ENCODE data around the gene FAM174B. TPM values are rescaled to one million over a fixed set of nuclear protein-coding genes. Genes with fewer than 3 reads are reported as not detected.
A peak's percentile ranks its signal among the peaks of the same experiment; 100 is the strongest.

FAM174B gene
- total and polyA plus RNA-seq, 5 donors from 2014 or later, result 4.1 to 15.1 (median 11.3) TPM

DNA sequence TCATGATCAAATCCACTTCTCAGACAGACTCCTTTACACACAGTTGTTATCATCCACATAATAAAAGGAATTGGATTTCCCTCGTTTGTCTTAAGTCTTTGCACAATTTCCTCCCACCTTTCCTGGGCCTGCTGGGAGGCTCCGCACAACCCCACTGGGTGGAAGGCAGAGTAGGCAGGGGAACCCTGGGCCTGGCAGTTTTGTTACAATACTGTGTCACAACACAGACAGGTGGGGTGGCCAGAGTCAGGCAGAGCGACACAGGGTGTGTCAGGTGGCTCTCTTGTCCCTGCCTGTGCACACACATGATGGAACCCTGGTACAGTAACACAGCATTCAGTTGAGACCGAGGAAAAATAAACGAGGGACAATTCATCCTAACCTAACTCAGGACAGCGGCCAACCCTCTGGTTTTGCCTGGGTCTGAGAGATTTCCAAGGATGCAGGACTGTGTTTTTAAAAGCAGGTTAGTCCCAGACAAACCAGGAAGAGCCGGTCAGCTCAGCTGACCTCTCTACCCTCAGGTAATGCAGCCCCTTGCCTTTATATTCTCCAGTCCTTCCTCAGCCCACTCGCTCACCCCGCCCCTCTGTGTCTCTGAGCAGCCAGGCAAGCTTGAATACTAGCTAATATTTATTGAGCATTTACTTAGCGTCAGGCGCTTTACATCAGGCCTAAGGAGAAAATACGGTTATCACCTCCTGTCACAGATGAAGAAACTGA, 8.8 kb upstream of the FAM174B start:
- Histone ChIP-seq H3K36me3 (ENCODE audit: control insufficient read depth, insufficient read depth, low read length) (no peaks in the 10 kb centered on the region), H3K4me1 (ENCODE audit: control insufficient read depth, insufficient read depth, low read length, poor library complexity, severe bottlenecking) (no peaks in the 10 kb centered on the region), H3K9me3 (ENCODE audit: control insufficient read depth in 2 of 2, low read length in 2 of 2) (no peaks in the 10 kb centered on the region), H3K27ac (ENCODE audit: insufficient read depth, low read length, poor library complexity, severe bottlenecking) (no peak overlapping the region), H3K4me3 (ENCODE audit: low read depth, low read length) (no peak overlapping the region), H3K27me3 (ENCODE audit: control insufficient read depth, insufficient read depth, low read length) (peaks cover 3% of the 10 kb centered on the region)
- no peak for ATAC-seq (ENCODE audit: low read depth in 2 of 2)
- Mint-ChIP-seq H3K4me1 (no peaks in the 10 kb centered on the region), H3K27ac (no peak overlapping the region), H3K27me3 (peaks cover 13% of the 10 kb centered on the region), H3K4me3 (no peak overlapping the region), H3K9me3 (peaks cover 0 to 2% (median 0%) of the 10 kb centered on the region in 7 donors), H3K36me3 (no peaks in the 10 kb centered on the region)
- DNase-seq, result no peak

DNA sequence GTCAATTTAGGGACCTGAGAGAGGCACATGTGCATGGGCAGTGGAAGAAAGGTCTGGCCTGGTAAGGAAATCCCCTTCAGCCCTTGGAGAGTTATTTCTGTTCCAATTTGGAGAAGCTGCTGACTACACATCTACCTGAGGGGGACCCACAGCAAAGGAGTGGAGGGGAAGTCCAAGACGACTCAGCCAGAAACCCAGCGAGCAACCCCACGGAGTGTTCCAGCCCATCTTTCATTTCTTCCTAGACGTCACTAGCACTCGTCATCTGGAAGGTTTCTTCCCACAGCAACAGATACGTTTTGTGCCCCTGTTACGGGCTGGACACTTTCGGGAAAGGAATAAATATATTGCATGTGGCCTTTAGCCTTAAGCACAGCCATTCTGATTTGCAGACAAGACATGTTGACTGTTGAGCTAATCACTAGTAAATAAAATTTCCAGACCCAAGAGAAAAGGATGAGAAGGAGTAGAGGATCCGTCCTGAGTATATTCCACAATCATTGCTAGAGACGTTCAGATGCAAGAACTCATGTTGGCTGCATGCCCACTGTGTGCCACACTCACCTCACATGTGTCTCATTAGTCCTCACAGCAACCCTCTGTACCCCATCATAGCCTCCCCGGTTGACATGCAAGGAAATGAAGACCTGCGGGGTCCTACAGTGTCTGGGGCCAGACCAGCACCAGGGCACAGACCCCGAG, 7.8 kb upstream of the FAM174B start:
- peaks cover 13% of the 10 kb centered on the region for H3K27me3 Mint-ChIP-seq
- H3K27me3 ChIP-seq (ENCODE audit: control insufficient read depth, insufficient read depth, low read length), result peaks cover 3% of the 10 kb centered on the region
- ATAC-seq (ENCODE audit: low read depth in 2 of 2), result no peak
- H3K36me3 ChIP-seq (ENCODE audit: control insufficient read depth, insufficient read depth, low read length), result no peaks in the 10 kb centered on the region
- H3K9me3 Mint-ChIP-seq, result peaks cover 0 to 2% (median 0%) of the 10 kb centered on the region in 7 donors
- no peak overlapping the region for H3K4me3 ChIP-seq (ENCODE audit: low read depth, low read length)
- no peaks in the 10 kb centered on the region for H3K9me3 ChIP-seq (ENCODE audit: control insufficient read depth in 2 of 2, low read length in 2 of 2)
- no peaks in the 10 kb centered on the region for H3K4me1 Mint-ChIP-seq
- H3K4me3 Mint-ChIP-seq, result no peak overlapping the region
- DNase-seq, result no peak
- no peaks in the 10 kb centered on the region for H3K36me3 Mint-ChIP-seq
- no peak overlapping the region for H3K27ac Mint-ChIP-seq
- no peak overlapping the region for H3K27ac ChIP-seq (ENCODE audit: insufficient read depth, low read length, poor library complexity, severe bottlenecking)
- no peaks in the 10 kb centered on the region for H3K4me1 ChIP-seq (ENCODE audit: control insufficient read depth, insufficient read depth, low read length, poor library complexity, severe bottlenecking)

DNA sequence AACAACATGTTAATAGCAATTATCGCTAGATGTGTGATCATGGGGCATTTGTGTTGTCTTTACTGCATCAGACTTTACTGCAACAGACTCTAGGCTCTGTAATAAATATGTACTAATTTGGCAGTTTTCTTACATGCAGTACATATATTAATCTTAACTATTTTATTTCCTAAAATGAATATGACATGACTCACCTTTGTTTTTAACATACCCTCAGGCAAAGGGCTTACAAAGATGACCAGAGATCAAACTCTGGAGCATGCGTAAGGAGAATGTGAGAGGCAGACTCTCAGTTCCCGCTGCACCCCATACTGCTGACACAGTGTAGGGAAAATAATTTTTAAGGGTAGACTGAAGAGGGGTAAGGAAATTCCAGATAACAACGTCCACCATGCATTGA, 7.2 kb upstream of the FAM174B start:
- no peaks in the 10 kb centered on the region for H3K36me3 Mint-ChIP-seq
- DNase-seq (no peak), ATAC-seq (ENCODE audit: low read depth in 2 of 2) (no peak)
- Histone ChIP-seq H3K9me3 (ENCODE audit: control insufficient read depth in 2 of 2, low read length in 2 of 2) (no peaks in the 10 kb centered on the region), H3K27me3 (ENCODE audit: control insufficient read depth, insufficient read depth, low read length) (peaks cover 3% of the 10 kb centered on the region), H3K27ac (ENCODE audit: insufficient read depth, low read length, poor library complexity, severe bottlenecking) (no peak overlapping the region), H3K4me1 (ENCODE audit: control insufficient read depth, insufficient read depth, low read length, poor library complexity, severe bottlenecking) (no peaks in the 10 kb centered on the region), H3K4me3 (ENCODE audit: low read depth, low read length) (no peak overlapping the region), H3K36me3 (ENCODE audit: control insufficient read depth, insufficient read depth, low read length) (no peaks in the 10 kb centered on the region)
- peak overlapping the region in 1 of 3 donors; percentile 9 for H3K27ac Mint-ChIP-seq
- peaks cover 18% of the 10 kb centered on the region for H3K27me3 Mint-ChIP-seq
- no peak overlapping the region for H3K4me3 Mint-ChIP-seq
- H3K4me1 Mint-ChIP-seq, result no peaks in the 10 kb centered on the region
- peaks cover 0 to 2% (median 0%) of the 10 kb centered on the region in 7 donors for H3K9me3 Mint-ChIP-seq

DNA sequence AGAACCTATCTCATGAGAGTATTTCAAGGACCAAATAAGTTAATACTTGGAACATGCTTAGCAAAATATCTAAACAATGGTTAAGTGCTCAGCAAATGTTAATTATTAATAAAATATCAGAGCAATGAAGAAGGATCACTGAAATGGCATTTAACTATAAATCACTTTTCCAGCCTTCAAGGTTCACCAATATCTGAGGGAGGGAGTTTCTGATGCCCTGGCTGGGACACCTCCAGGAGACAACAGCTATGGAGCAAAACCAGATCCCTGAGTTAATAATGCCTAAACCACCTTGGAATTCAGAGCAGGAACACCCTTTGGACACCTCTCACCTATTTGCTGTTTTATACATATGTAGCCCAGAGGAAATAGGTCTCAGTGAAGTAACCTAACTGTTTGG, 6.4 kb upstream of the FAM174B start:
- Histone ChIP-seq H3K27me3 (ENCODE audit: control insufficient read depth, insufficient read depth, low read length) (peaks cover 9% of the 10 kb centered on the region), H3K4me3 (ENCODE audit: low read depth, low read length) (no peak overlapping the region), H3K27ac (ENCODE audit: insufficient read depth, low read length, poor library complexity, severe bottlenecking) (no peak overlapping the region), H3K9me3 (ENCODE audit: control insufficient read depth in 2 of 2, low read length in 2 of 2) (no peaks in the 10 kb centered on the region), H3K36me3 (ENCODE audit: control insufficient read depth, insufficient read depth, low read length) (no peaks in the 10 kb centered on the region), H3K4me1 (ENCODE audit: control insufficient read depth, insufficient read depth, low read length, poor library complexity, severe bottlenecking) (no peaks in the 10 kb centered on the region)
- Mint-ChIP-seq H3K27ac (no peak overlapping the region), H3K4me1 (no peaks in the 10 kb centered on the region), H3K36me3 (no peaks in the 10 kb centered on the region), H3K27me3 (peaks cover 25% of the 10 kb centered on the region), H3K9me3 (peaks cover 0 to 2% (median 0%) of the 10 kb centered on the region in 7 donors), H3K4me3 (no peak overlapping the region)
- ATAC-seq (ENCODE audit: low read depth in 2 of 2) (no peak), DNase-seq (no peak)

DNA sequence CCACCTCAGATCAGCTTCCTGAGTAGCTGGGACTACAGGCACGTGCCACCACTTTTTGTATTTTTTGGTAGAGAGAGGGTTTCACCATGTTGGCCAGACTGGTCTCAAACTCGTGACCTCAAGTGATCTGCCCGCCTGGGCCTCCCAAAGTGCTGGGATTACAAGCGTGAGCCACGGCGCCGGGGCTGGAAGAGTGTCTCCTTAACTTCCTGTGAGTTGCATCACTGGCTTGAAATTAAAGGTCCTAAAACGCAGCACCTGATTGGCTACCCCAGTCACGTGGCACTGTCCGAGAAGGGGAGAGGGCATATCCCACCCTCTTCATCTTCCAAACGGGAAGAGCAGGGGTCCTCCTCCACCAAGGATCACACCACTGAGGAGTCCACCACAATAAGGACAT, 5.5 kb upstream of the FAM174B start:
- Histone ChIP-seq H3K9me3 (ENCODE audit: control insufficient read depth in 2 of 2, low read length in 2 of 2) (no peaks in the 10 kb centered on the region), H3K4me3 (ENCODE audit: low read depth, low read length) (no peak overlapping the region), H3K27ac (ENCODE audit: insufficient read depth, low read length, poor library complexity, severe bottlenecking) (no peak overlapping the region), H3K27me3 (ENCODE audit: control insufficient read depth, insufficient read depth, low read length) (peaks cover 16% of the 10 kb centered on the region), H3K36me3 (ENCODE audit: control insufficient read depth, insufficient read depth, low read length) (no peaks in the 10 kb centered on the region), H3K4me1 (ENCODE audit: control insufficient read depth, insufficient read depth, low read length, poor library complexity, severe bottlenecking) (no peaks in the 10 kb centered on the region)
- H3K27ac Mint-ChIP-seq, result no peak overlapping the region
- no peak for ATAC-seq (ENCODE audit: low read depth in 2 of 2)
- no peak overlapping the region for H3K4me3 Mint-ChIP-seq
- peaks cover 0 to 2% (median 0%) of the 10 kb centered on the region in 7 donors for H3K9me3 Mint-ChIP-seq
- H3K4me1 Mint-ChIP-seq, result peaks cover 0 to 4% (median 1%) of the 10 kb centered on the region in 4 donors
- H3K27me3 Mint-ChIP-seq, result peaks cover 30% of the 10 kb centered on the region
- no peaks in the 10 kb centered on the region for H3K36me3 Mint-ChIP-seq
- DNase-seq, result no peak

DNA sequence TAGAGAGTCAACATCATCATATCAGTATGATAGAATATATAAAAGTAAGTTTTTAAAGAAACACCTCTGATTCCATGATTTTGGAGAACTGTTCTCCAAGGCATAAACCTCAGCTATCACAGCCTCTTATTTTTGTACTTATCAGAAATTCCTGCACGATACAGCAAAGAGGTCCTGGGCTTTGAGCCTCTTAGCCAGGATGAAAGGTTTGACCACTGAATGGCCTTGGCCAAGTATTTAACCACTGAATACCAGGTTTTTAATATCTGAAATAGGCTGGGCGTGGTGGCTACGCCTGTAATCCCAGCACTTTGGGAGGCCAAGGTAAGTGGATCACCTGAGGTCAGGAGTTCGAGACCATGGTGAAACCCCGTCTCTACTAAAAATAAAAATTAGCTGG, 1.9 kb upstream of the FAM174B start:
- Mint-ChIP-seq H3K4me1 (peaks cover 0 to 17% (median 5%) of the 10 kb centered on the region in 4 donors), H3K36me3 (no peaks in the 10 kb centered on the region), H3K4me3 (no peak overlapping the region), H3K27me3 (peaks cover 48% of the 10 kb centered on the region), H3K9me3 (no peaks in the 10 kb centered on the region), H3K27ac (no peak overlapping the region)
- H3K4me1 ChIP-seq (ENCODE audit: control insufficient read depth, insufficient read depth, low read length, poor library complexity, severe bottlenecking), result no peaks in the 10 kb centered on the region
- H3K27ac ChIP-seq (ENCODE audit: insufficient read depth, low read length, poor library complexity, severe bottlenecking), result no peak overlapping the region
- DNase-seq (no peak), ATAC-seq (ENCODE audit: low read depth in 2 of 2) (no peak)
- no peak overlapping the region for H3K4me3 ChIP-seq (ENCODE audit: low read depth, low read length)
- H3K36me3 ChIP-seq (ENCODE audit: control insufficient read depth, insufficient read depth, low read length), result no peaks in the 10 kb centered on the region
- H3K9me3 ChIP-seq (ENCODE audit: control insufficient read depth in 2 of 2, low read length in 2 of 2), result no peaks in the 10 kb centered on the region
- peaks cover 20% of the 10 kb centered on the region for H3K27me3 ChIP-seq (ENCODE audit: control insufficient read depth, insufficient read depth, low read length)

DNA sequence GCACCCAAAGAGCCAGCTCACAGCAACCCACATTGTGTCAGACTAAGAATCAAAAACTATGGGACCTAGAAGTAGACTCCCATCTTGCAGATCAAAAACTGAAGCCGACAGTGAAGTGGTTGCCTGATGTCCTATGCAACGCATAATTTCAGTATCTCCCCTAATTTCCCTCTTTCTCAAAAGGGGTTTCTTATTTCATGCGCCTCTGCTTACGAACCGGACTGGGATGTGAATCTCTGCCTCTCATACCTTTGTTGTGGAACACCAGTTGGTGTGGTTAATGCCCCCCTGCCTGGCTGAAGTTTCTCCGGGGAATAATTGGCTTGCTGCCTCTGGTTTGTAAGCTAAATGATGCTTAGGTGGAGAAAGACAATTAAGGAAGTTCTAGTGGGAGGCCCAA, 514 bp upstream of the FAM174B start:
- no peaks in the 10 kb centered on the region for H3K9me3 Mint-ChIP-seq
- H3K36me3 ChIP-seq (ENCODE audit: control insufficient read depth, insufficient read depth, low read length), result no peaks in the 10 kb centered on the region
- H3K27me3 ChIP-seq (ENCODE audit: control insufficient read depth, insufficient read depth, low read length), result peaks cover 20% of the 10 kb centered on the region
- peaks cover 0 to 20% (median 5%) of the 10 kb centered on the region in 4 donors for H3K4me1 Mint-ChIP-seq
- no peak overlapping the region for H3K27ac ChIP-seq (ENCODE audit: insufficient read depth, low read length, poor library complexity, severe bottlenecking)
- H3K36me3 Mint-ChIP-seq, result no peaks in the 10 kb centered on the region
- ATAC-seq (ENCODE audit: low read depth in 2 of 2), result no peak
- no peaks in the 10 kb centered on the region for H3K9me3 ChIP-seq (ENCODE audit: control insufficient read depth in 2 of 2, low read length in 2 of 2)
- DNase-seq, result no peak
- no peak overlapping the region for H3K27ac Mint-ChIP-seq
- peaks cover 49% of the 10 kb centered on the region for H3K27me3 Mint-ChIP-seq
- no peaks in the 10 kb centered on the region for H3K4me1 ChIP-seq (ENCODE audit: control insufficient read depth, insufficient read depth, low read length, poor library complexity, severe bottlenecking)
- H3K4me3 ChIP-seq (ENCODE audit: low read depth, low read length), result no peak overlapping the region
- peak overlapping the region; percentile 59 to 81 (median 76) for H3K4me3 Mint-ChIP-seq

All from CD4-positive, CD25-positive, alpha-beta regulatory T cell (primary cell).